Thyroid gland (tissue), 4 donors: ENCODE measurements around the gene DCDC2B.

ENCODE experiments used
- CTCF ChIP-seq, 6 experiments: fragments of 200-600 bp in 3 of 6; fragments of 450-650 bp in 3 of 6; sonication (generic) in 3 of 6; IDR thresholded peaks; one replicate each; pipeline ENCODE4 v1.5.1; 2016 to 2019; ENCODE audit warnings: antibody characterized with exemption in 6 of 6, mild to moderate bottlenecking in 2 of 6, inconsistent platforms in 1 of 6, moderate library complexity in 1 of 6
- POLR2A ChIP-seq, 2 donors: fragments of 450-650 bp; IDR thresholded peaks; one replicate each; pipeline ENCODE4 v1.6.1; 2017; ENCODE audit warnings: antibody characterized with exemption in 2 of 2, mild to moderate bottlenecking in 2 of 2, moderate library complexity in 1 of 2

- no peak for TF ChIP-seq CTCF (IDR thresholded peaks at IDR 0.05)
- peak in 1 of 2 donors; percentile 61 for TF ChIP-seq POLR2A (IDR thresholded peaks at IDR 0.05)
These were observed 12.1 kb downstream of the DCDC2B start for GRCh38 chr1:32220746-32221580.
